ENCODE results near the gene ZFP2. TPM values are rescaled to one million over a fixed set of nuclear protein-coding genes. Genes with fewer than 3 reads are reported as not detected.
A peak's percentile ranks its signal among the peaks of the same experiment; 100 is the strongest.
"Not testable (repeated sequence)": the region's sequence is repeated elsewhere in the genome, so short reads cannot be mapped to it uniquely, and the experiment has no call there.

ZFP2 gene
- total RNA-seq, 4 donors from 2014 or later = 1.7 to 3.6 (median 2.0) TPM; not detected in 1

DNA sequence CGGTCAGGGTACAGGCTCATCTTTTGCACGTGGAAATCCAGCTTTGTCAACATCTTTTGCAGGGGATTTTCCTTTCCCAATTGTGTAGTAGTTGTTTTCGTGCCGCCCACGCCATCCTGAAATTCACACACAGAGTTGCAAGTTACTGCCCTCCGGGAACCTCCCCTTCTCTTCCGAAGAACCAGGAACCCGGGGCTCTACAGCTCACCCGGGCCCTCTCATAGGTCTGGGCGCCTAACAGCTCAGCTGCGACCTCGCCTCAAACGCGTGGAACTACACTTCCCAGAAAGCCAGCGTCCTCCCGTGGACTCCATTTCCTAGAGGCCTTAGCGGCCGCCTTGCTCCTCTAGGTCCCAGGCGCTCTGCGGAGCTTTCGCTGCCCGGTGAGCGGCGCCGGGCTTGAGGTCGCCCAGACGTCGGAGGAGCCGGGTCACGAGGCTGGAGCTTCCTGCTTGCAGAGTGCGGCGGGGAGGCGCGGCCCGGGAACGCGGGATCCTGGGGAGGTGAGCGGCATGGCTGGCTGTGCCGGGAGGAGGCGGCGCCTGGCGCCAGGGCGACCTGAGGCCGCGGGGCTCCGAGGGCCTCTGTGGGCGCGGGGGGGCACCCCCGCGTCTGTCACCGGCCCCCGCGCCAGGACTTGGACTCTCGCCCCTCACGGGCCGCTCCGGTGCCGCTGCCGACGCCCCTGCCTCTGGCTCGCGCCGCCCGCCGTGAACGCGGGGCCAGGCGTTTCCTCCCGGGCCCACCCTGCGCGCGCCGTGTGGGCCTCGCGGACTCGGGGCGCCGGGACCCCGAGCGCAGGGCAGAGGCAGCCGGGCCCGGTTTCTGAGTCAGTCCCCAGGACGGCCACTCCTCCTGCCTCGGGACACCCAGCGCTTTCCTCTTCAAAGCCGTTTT is 35.8 kb upstream of the ZFP2 start, which contains the start of gene ZNF354B:
ZNF354B (plus strand) TSS at position 329 of the 897 bp plus-strand sequence. CDS start 1,095 bp downstream, outside the sequence.
- Histone ChIP-seq H3K9me3 (no peaks in the 10 kb centered on the region), H3K27me3 (no peaks in the 10 kb centered on the region), H3K27ac (peak within 1 kb of the TSS; percentile 83 to 94 (median 89)), H3K4me3 (peak within 1 kb of the TSS; percentile 78 to 97 (median 90)), H3K36me3 (no peaks in the 10 kb centered on the region), H3K4me1 (peaks cover 4 to 13% (median 6%) of the 10 kb centered on the region in 4 donors)
- in situ Hi-C loops (cut with MboI; ENCODE audit: low pct_ligation_motif_present in 1 of 4, low pct_unique_long_range_greater_than_20kb in 1 of 4, low sequenced_read_pairs in 3 of 4) = loop anchor here in 3 of 4 donors (10.0 to 25.0 kb wide), 4 partner anchors 123 to 202 kb away; partner anchors contain the start of genes ZNF354A (in 2 of the 3) and ZNF354C (in 1 of the 3)
- TF ChIP-seq EP300 (IDR thresholded peaks at IDR 0.05; ENCODE audit: low read depth) (no peak), POLR2AphosphoS5 (IDR thresholded peaks at IDR 0.05) (peak; percentile 68 to 89 (median 81)), POLR2A (IDR thresholded peaks at IDR 0.05) (peak; percentile 61)
- TF ChIP-seq, protein P1, sequence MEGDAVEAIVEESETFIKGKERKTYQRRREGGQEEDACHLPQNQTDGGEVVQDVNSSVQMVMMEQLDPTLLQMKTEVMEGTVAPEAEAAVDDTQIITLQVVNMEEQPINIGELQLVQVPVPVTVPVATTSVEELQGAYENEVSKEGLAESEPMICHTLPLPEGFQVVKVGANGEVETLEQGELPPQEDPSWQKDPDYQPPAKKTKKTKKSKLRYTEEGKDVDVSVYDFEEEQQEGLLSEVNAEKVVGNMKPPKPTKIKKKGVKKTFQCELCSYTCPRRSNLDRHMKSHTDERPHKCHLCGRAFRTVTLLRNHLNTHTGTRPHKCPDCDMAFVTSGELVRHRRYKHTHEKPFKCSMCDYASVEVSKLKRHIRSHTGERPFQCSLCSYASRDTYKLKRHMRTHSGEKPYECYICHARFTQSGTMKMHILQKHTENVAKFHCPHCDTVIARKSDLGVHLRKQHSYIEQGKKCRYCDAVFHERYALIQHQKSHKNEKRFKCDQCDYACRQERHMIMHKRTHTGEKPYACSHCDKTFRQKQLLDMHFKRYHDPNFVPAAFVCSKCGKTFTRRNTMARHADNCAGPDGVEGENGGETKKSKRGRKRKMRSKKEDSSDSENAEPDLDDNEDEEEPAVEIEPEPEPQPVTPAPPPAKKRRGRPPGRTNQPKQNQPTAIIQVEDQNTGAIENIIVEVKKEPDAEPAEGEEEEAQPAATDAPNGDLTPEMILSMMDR (IDR thresholded peaks at IDR 0.05) = peak in 1 of 5 experiments; percentile 15
- peak; percentile 92 for DNase-seq
- WGBS, 2 donors (ENCODE audit: low coverage in 1 of 2) = 3 to 5% methylated on average over 5 to 28 of the region's 86 CpGs
- intact Hi-C loops (cut with DNase I; ENCODE audit: low total_unique reads) = loop anchor here (10.0 kb wide), 1 partner anchor 125 kb away; the partner anchor contains the start of gene ZNF354A

DNA sequence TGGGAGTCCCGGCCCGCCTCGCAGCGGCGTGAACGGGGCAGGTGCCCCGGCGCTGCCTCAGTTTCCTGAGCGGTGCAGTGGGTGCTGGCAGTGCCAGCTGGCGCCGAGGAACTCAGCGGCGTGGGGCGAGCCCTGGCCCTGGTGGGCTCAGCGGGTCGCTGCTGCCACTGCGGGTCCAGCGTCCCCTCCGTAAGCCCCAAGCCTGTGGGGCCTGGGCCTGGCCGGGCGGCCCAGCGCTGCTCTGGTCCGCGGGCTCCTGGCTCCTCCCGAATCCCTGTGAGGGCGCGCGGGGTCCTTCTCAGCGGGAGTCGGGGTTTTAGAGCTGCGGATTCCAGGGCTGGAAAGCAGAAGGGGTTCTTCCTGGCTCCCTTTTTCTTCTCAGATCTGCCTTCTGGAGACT is 35.1 kb upstream of the ZFP2 start:
- H3K9me3 ChIP-seq; H3K36me3 ChIP-seq; DNase-seq; H3K27me3 ChIP-seq; intact Hi-C loops (cut with DNase I; ENCODE audit: low total_unique reads): not testable (repeated sequence)
- Histone ChIP-seq H3K4me1 (peaks cover 4 to 13% (median 6%) of the 10 kb centered on the region in 4 donors), H3K27ac (peak overlapping the region; percentile 83 to 94 (median 89)), H3K4me3 (peak overlapping the region in 3 of 4 donors; percentile 78 to 97 (median 90))
- no CpG with 5 or more reads among the region's 31 CpGs for WGBS, 2 donors (ENCODE audit: low coverage in 1 of 2)
- in situ Hi-C loops (cut with MboI; ENCODE audit: low pct_ligation_motif_present in 1 of 4, low pct_unique_long_range_greater_than_20kb in 1 of 4, low sequenced_read_pairs in 3 of 4) = loop anchor here in 1 of 4 donors (25.0 kb wide), 2 partner anchors 123 to 202 kb away; partner anchors contain the start of genes ZNF354A and ZNF354C

GRCh38 chr5:178861627-178862026 is 34.1 kb upstream of the ZFP2 start:
- Histone ChIP-seq H3K27ac (no peak overlapping the region), H3K27me3 (no peaks in the 10 kb centered on the region), H3K9me3 (no peaks in the 10 kb centered on the region), H3K4me3 (no peak overlapping the region), H3K4me1 (peaks cover 4 to 13% (median 6%) of the 10 kb centered on the region in 4 donors), H3K36me3 (peaks cover 0 to 15% (median 3%) of the 10 kb centered on the region in 4 donors)
- DNase-seq = no peak
- no peak for TF ChIP-seq EP300 (IDR thresholded peaks at IDR 0.05; ENCODE audit: low read depth)
- TF ChIP-seq POLR2AphosphoS5 (IDR thresholded peaks at IDR 0.05) = no peak
- TF ChIP-seq POLR2A (IDR thresholded peaks at IDR 0.05) = no peak
- TF ChIP-seq, protein P1 (IDR thresholded peaks at IDR 0.05) = no peak
- 87 to 96% methylated on average over 3 to 8 of the region's 8 CpGs for WGBS, 2 donors (ENCODE audit: low coverage in 1 of 2)
- intact Hi-C loops (cut with DNase I; ENCODE audit: low total_unique reads) = no loop called here
- in situ Hi-C loops (cut with MboI; ENCODE audit: low pct_ligation_motif_present in 1 of 4, low pct_unique_long_range_greater_than_20kb in 1 of 4, low sequenced_read_pairs in 3 of 4) = loop anchor here in 1 of 4 donors (25.0 kb wide), 2 partner anchors 124 to 201 kb away; partner anchors contain the start of genes ZNF354A and ZNF354C

- intact Hi-C loops (cut with DNase I; ENCODE audit: low total_unique reads) = no loop called here
- no peak overlapping the region for H3K4me3 ChIP-seq
- H3K27ac ChIP-seq = no peak overlapping the region
- in situ Hi-C loops (cut with MboI; ENCODE audit: low pct_ligation_motif_present in 1 of 4, low pct_unique_long_range_greater_than_20kb in 1 of 4, low sequenced_read_pairs in 3 of 4) = loop anchor here in 1 of 4 donors (25.0 kb wide), 2 partner anchors 130 to 195 kb away; partner anchors contain the start of genes ZNF354A and ZNF354C
- 94% methylated on average over 4 of the region's 4 CpGs; no CpG with 5 or more reads in 1 of the 2 donors for WGBS, 2 donors (ENCODE audit: low coverage in 1 of 2)
- peaks cover 0 to 61% (median 22%) of the 10 kb centered on the region in 4 donors for H3K36me3 ChIP-seq
- no peaks in the 10 kb centered on the region for H3K9me3 ChIP-seq
- no peak for DNase-seq
- TF ChIP-seq POLR2AphosphoS5 (IDR thresholded peaks at IDR 0.05) = no peak
- TF ChIP-seq EP300 (IDR thresholded peaks at IDR 0.05; ENCODE audit: low read depth) = no peak
- TF ChIP-seq, protein P1 (IDR thresholded peaks at IDR 0.05) = no peak
- no peak for TF ChIP-seq POLR2A (IDR thresholded peaks at IDR 0.05)
- no peaks in the 10 kb centered on the region for H3K27me3 ChIP-seq
- no peaks in the 10 kb centered on the region for H3K4me1 ChIP-seq
These were observed 28.8 kb upstream of the ZFP2 start for GRCh38 chr5:178866946-178867345.
